GM12878 (cell line): Measurements from ENCODE around the gene SCN4A. TPM values are rescaled to one million over a fixed set of nuclear protein-coding genes. Genes with fewer than 3 reads are reported as not detected.

Source experiments
- E2F8 ChIP-seq: fragments of 450-650 bp; IDR thresholded peaks from 2 replicates; pipeline ENCODE4 v1.6.1; 2018; ENCODE audit warnings: mild to moderate bottlenecking, low read depth, moderate library complexity; ENCODE audit not compliant: partially characterized antibody
- KLF5 ChIP-seq: fragments of 450-650 bp; IDR thresholded peaks from 2 replicates; pipeline ENCODE4 v1.6.1; 2014; ENCODE audit warnings: mild to moderate bottlenecking; ENCODE audit not compliant: partially characterized antibody
- MEF2B ChIP-seq: fragments of 450-650 bp; IDR thresholded peaks from 2 replicates; pipeline ENCODE4 v1.6.1; 2018; ENCODE audit warnings: mild to moderate bottlenecking, moderate library complexity; ENCODE audit not compliant: partially characterized antibody, poor library complexity, severe bottlenecking
- MTA2 ChIP-seq: fragments of 450-650 bp; IDR thresholded peaks from 2 replicates; pipeline ENCODE4 v1.6.1; 2016; ENCODE audit warnings: low read depth, mild to moderate bottlenecking, moderate library complexity
- NFXL1 ChIP-seq: fragments of 450-650 bp; IDR thresholded peaks from 2 replicates; pipeline ENCODE4 v1.6.1; 2017; ENCODE audit warnings: antibody characterized with exemption, mild to moderate bottlenecking, borderline replicate concordance
- PML ChIP-seq: IDR thresholded peaks from 2 replicates; pipeline ENCODE4 v1.6.1; 2012; ENCODE audit warnings: low read length, inconsistent platforms
- RELB ChIP-seq: fragments of 450-650 bp; IDR thresholded peaks from 2 replicates; pipeline ENCODE4 v1.6.1; 2017; ENCODE audit warnings: low read depth, mild to moderate bottlenecking, moderate library complexity
- REST ChIP-seq: IDR thresholded peaks from 2 replicates; pipeline ENCODE4 v1.6.1; 2012; ENCODE audit warnings: mild to moderate bottlenecking, low read depth, low read length
- ZBTB11 ChIP-seq: fragments of 450-650 bp; formaldehyde crosslinking; IDR thresholded peaks from 2 replicates; pipeline ENCODE4 v1.5.0; 2022; ENCODE audit warnings: mild to moderate bottlenecking, missing genetic modification characterization
- polyA plus RNA-seq, 11 experiments: library from polyadenylated mRNA; depleted of rRNA in 4 of 11; unstranded in 6 of 11; stranded (reverse) in 5 of 11; fragments of >200 nt; fragmentation: Nextera tagmentation in 4 of 11; fragmentation: Illumina TruSeq in 1 of 11; extraction: Ambion mirVana in 4 of 11; extraction: Trizol in 1 of 11; gene quantifications; 1 replicate in 1 of 11; 2 replicates in 10 of 11; pipeline versions ENCODE4 v1.2.1 to v1.2.3, GENCODE V29; 2011 to 2016; ENCODE audit warnings: inconsistent platforms in 2 of 11, missing spikeins in 2 of 11, low read depth in 1 of 11
- total RNA-seq, 4 experiments: library from RNA; depleted of rRNA in 3 of 4; stranded (reverse); fragments of >200 nt in 3 of 4; fragmentation: Illumina TruSeq in 1 of 4; extraction: Trizol in 1 of 4; gene quantifications; 2 replicates each; pipeline versions ENCODE4 v1.2.1 to v1.2.3, GENCODE V29; 2013 to 2021

SCN4A gene
- total and polyA plus RNA-seq, 10 of the 15 experiments (the other 5 are each of a cell fraction or from before 2014, with no cell fraction given): under 0.01 to 0.15 (median 0.07) TPM; not detected in 4

GRCh38 chr17:63925615-63926014 lies 47.1 kb downstream of the SCN4A start (continued):
- TF ChIP-seq ZBTB11 (CRISPR knock-in tag): no peak
- TF ChIP-seq NFXL1: no peak
- peak; percentile 45 for TF ChIP-seq MTA2
- TF ChIP-seq PML: no peak
- TF ChIP-seq E2F8: no peak
- no peak for TF ChIP-seq REST
- peak; percentile 91 for TF ChIP-seq MEF2B
- no peak for TF ChIP-seq KLF5
- TF ChIP-seq RELB: peak; percentile 23; the same call in 1 of the 2 replicates
